ENCODE results near the gene PLEKHA6. TPM values are rescaled to one million over a fixed set of nuclear protein-coding genes. Genes with fewer than 3 reads are reported as not detected.

The PLEKHA6 gene
- under 0.01 and 0.43 TPM in 2 replicates for total RNA-seq

GRCh38 chr1:204359474-204360255 lies at the start of gene PLEKHA6:
Gene PLEKHA6, minus strand, starts transcription at chr1:204359929. Its CDS starts 86,202 bp downstream, at chr1:204273727.

GRCh38 chr1:204213668-204214662 lies 145.8 kb downstream of the PLEKHA6 start, which contains the start of gene GOLT1A:
Gene GOLT1A, minus strand, starts transcription at chr1:204213988. Its CDS starts 82 bp downstream, at chr1:204213906.

GRCh38 chr1:204196068-204196795 lies 163.5 kb downstream of the PLEKHA6 start, which contains the start of gene KISS1:
Gene KISS1, minus strand, starts transcription at chr1:204196491. Its CDS starts 3,615 bp downstream, at chr1:204192876.

Other genes starting within 250 kb of the PLEKHA6 start
- 8.9 and 9.6 TPM in 2 replicates for gene ETNK2, start 207.9 kb downstream of the PLEKHA6 start, total RNA-seq
- gene REN, start 193.6 kb downstream of the PLEKHA6 start, total RNA-seq = 0.11 TPM in 1 of 2 replicates, not detected in the other
- gene KISS1, start 163.4 kb downstream of the PLEKHA6 start, total RNA-seq = 0.33 TPM in 1 of 2 replicates, not detected in the other
- not detected in 2 replicates for gene GOLT1A, start 145.9 kb downstream of the PLEKHA6 start, total RNA-seq
- gene PPP1R15B, start 51.9 kb upstream of the PLEKHA6 start, total RNA-seq = 22.2 and 24.0 TPM in 2 replicates
- 13.5 and 15.0 TPM in 2 replicates for gene PIK3C2B, start 134.9 kb upstream of the PLEKHA6 start, total RNA-seq
- 13.8 and 19.8 TPM in 2 replicates for gene MDM4, start 156.5 kb upstream of the PLEKHA6 start, total RNA-seq

All from dermis lymphatic vessel endothelial cell (primary cell).